H1 (cell line): Measurements from ENCODE around the gene RNF186. TPM values are rescaled to one million over a fixed set of nuclear protein-coding genes. Genes with fewer than 3 reads are reported as not detected.

Experiments used
- CTCF ChIA-PET: fragments of 300-600 bp; sonication (Branson Sonifier 250); formaldehyde crosslinking; loops from one replicate; lab custom pipeline; 2021; ENCODE audit not compliant: partially characterized antibody; lab: Charles Lee
- POLR2A ChIA-PET: fragments of 300-600 bp; sonication (Branson Sonifier 250); formaldehyde crosslinking; loops from one replicate; lab custom pipeline; 2021; ENCODE audit warnings: inconsistent platforms; ENCODE audit not compliant: partially characterized antibody; lab: Charles Lee
- DNase-seq, 2 experiments: peaks; one replicate each; pipeline versions ENCODE4 v3.0.0 to v3.0.0-alpha.2; 2010 to 2022; ENCODE audit warnings: low spot score in 2 of 2, low read depth in 1 of 2, mixed read lengths in 1 of 2
- FAIRE-seq: peaks from 2 replicates; lab custom pipeline; 2011; peaks lifted over from hg19 to GRCh38; lab: Jason Lieb, UNC
- H2AFZ ChIP-seq: 2 replicates; pipeline ENCODE4 v1.8.1; 2012; ENCODE audit warnings: low read length, inconsistent platforms
- H2AK5ac ChIP-seq: 2 replicates; pipeline ENCODE4 v1.6.1; 2013; ENCODE audit warnings: low read depth, low read length
- H2BK120ac ChIP-seq: replicated peaks from 2 replicates; pipeline ENCODE3; 2013; ENCODE audit warnings: low read depth, low read length, inconsistent platforms
- H2BK12ac ChIP-seq: 2 replicates; pipeline ENCODE4 v1.6.1; 2013; ENCODE audit warnings: low read depth, low read length
- H2BK15ac ChIP-seq: 2 replicates; pipeline ENCODE4 v1.6.1; 2013; ENCODE audit warnings: low read length
- H2BK20ac ChIP-seq: 2 replicates; pipeline ENCODE4 v1.6.1; 2013; ENCODE audit warnings: low read length
- H2BK5ac ChIP-seq: 2 replicates; pipeline ENCODE4 v1.6.1; 2013; ENCODE audit warnings: low read depth, low read length
- H3K14ac ChIP-seq: 2 replicates; pipeline ENCODE4 v1.6.1; 2013; ENCODE audit warnings: inconsistent platforms; ENCODE audit not compliant: insufficient read length
- H3K18ac ChIP-seq: 2 replicates; pipeline ENCODE4 v1.6.1; 2013; ENCODE audit warnings: low read length; ENCODE audit errors: extremely low read depth
- H3K23ac ChIP-seq: 2 replicates; pipeline ENCODE4 v1.6.1; 2013; ENCODE audit warnings: inconsistent platforms; ENCODE audit not compliant: insufficient read length
- H3K23me2 ChIP-seq: 2 replicates; pipeline ENCODE4 v1.6.1; 2013; ENCODE audit warnings: low read depth, low read length
- H3K27ac ChIP-seq: 2 replicates; pipeline ENCODE4 v1.6.1; 2011; ENCODE audit warnings: low read depth, low read length, inconsistent platforms
- H3K27me3 ChIP-seq, 4 experiments: replicated peaks in 1 of 4; 1 replicate in 1 of 4; 2 replicates in 3 of 4; pipeline versions ENCODE4 v1.6.1 to v1.8.1; 2011 to 2013; ENCODE audit warnings: low read length in 3 of 4, mild to moderate bottlenecking in 3 of 4, inconsistent platforms in 2 of 4, mixed read lengths in 2 of 4, moderate library complexity in 1 of 4; ENCODE audit not compliant: control insufficient read depth in 3 of 4, insufficient read depth in 3 of 4; ENCODE audit errors: extremely low read depth in 1 of 4
- H3K36me3 ChIP-seq, 4 experiments: 2 replicates each; pipeline versions ENCODE4 v1.6.1 to v1.8.1; 2011 to 2013; ENCODE audit warnings: mild to moderate bottlenecking in 4 of 4, low read length in 3 of 4, moderate library complexity in 2 of 4, control low read depth in 1 of 4, inconsistent platforms in 1 of 4; ENCODE audit not compliant: insufficient read depth in 4 of 4, control insufficient read depth in 2 of 4
- H3K4ac ChIP-seq: replicated peaks from 2 replicates; pipeline ENCODE3; 2013; ENCODE audit warnings: low read length, low read depth, mixed read lengths, inconsistent platforms; ENCODE audit not compliant: insufficient read length
- H3K4me1 ChIP-seq, 4 experiments: replicated peaks in 1 of 4; 1 replicate in 1 of 4; 2 replicates in 3 of 4; pipeline versions ENCODE4 v1.6.1 to v1.8.1; 2011 to 2013; ENCODE audit warnings: low read length in 3 of 4, inconsistent platforms in 2 of 4, mixed read lengths in 1 of 4; ENCODE audit not compliant: insufficient read depth in 4 of 4, control insufficient read depth in 3 of 4
- H3K4me2 ChIP-seq, 2 experiments: 2 replicates each; pipeline versions ENCODE4 v1.6.1 to v1.8.1; 2011 to 2013; ENCODE audit warnings: low read depth in 2 of 2, low read length in 2 of 2, control low read depth in 1 of 2, inconsistent platforms in 1 of 2, mild to moderate bottlenecking in 1 of 2; ENCODE audit not compliant: insufficient read depth in 1 of 2
- H3K4me3 ChIP-seq, 4 experiments: fragments of 200-600, 300-600 bp in 1 of 4; sonication (generic), shearing (Covaris generic), sonication (Bioruptor Twin) in 1 of 4; 2 replicates each; pipeline versions ENCODE4 v1.5.1 to v1.8.1; 2011 to 2016; ENCODE audit warnings: low read length in 4 of 4, low read depth in 3 of 4, control low read depth in 2 of 4, inconsistent platforms in 2 of 4, mild to moderate bottlenecking in 2 of 4, mixed read lengths in 1 of 4, moderate library complexity in 1 of 4; ENCODE audit not compliant: insufficient read depth in 2 of 4; ENCODE audit errors: extremely low read depth in 1 of 4
- H3K56ac ChIP-seq: replicated peaks from 2 replicates; pipeline ENCODE3; 2013; ENCODE audit warnings: low read depth, mild to moderate bottlenecking, mixed read lengths, low read length, inconsistent platforms; ENCODE audit not compliant: insufficient read length
- H3K79me1 ChIP-seq: 2 replicates; pipeline ENCODE4 v1.6.1; 2013; ENCODE audit warnings: low read depth, low read length, control low read depth
- H3K79me2 ChIP-seq, 2 experiments: 2 replicates each; pipeline versions ENCODE4 v1.6.1 to v1.8.1; 2012 to 2013; ENCODE audit warnings: low read length in 2 of 2, mild to moderate bottlenecking in 2 of 2, inconsistent platforms in 1 of 2; ENCODE audit not compliant: insufficient read depth in 2 of 2, control insufficient read depth in 1 of 2
- H3K9ac ChIP-seq, 4 experiments: replicated peaks in 1 of 4; 1 replicate in 1 of 4; 2 replicates in 3 of 4; pipeline versions ENCODE4 v1.6.1 to v1.8.1; 2011 to 2013; ENCODE audit warnings: low read depth in 3 of 4, low read length in 3 of 4, control low read depth in 2 of 4, mild to moderate bottlenecking in 2 of 4, moderate library complexity in 2 of 4, inconsistent platforms in 1 of 4; ENCODE audit errors: extremely low read depth in 1 of 4
- H3K9me3 ChIP-seq, 2 experiments: 2 replicates each; pipeline versions ENCODE4 v1.6.1 to v1.8.1; 2012 to 2013; ENCODE audit warnings: mild to moderate bottlenecking in 2 of 2, moderate library complexity in 2 of 2, control low read depth in 1 of 2, inconsistent platforms in 1 of 2, low read depth in 1 of 2, low read length in 1 of 2, mixed read lengths in 1 of 2; ENCODE audit not compliant: insufficient read depth in 2 of 2
- H4K20me1 ChIP-seq, 2 experiments: replicated peaks in 1 of 2; 2 replicates each; pipeline versions ENCODE3 to v1.8.1; 2011 to 2013; ENCODE audit warnings: inconsistent platforms in 2 of 2, low read length in 2 of 2, mild to moderate bottlenecking in 1 of 2; ENCODE audit not compliant: insufficient read depth in 2 of 2, control insufficient read depth in 1 of 2
- H4K5ac ChIP-seq: 2 replicates; pipeline ENCODE4 v1.6.1; 2013; ENCODE audit warnings: low read length, low read depth, mixed read lengths, inconsistent platforms; ENCODE audit not compliant: insufficient read length
- H4K8ac ChIP-seq: 2 replicates; pipeline ENCODE4 v1.8.0; 2013; ENCODE audit warnings: mild to moderate bottlenecking, moderate library complexity, low read length, inconsistent platforms; ENCODE audit not compliant: insufficient read depth; ENCODE audit errors: extremely low read depth
- H4K91ac ChIP-seq: replicated peaks from 2 replicates; pipeline ENCODE3; 2013; ENCODE audit warnings: low read length, mixed read lengths, inconsistent platforms; ENCODE audit not compliant: insufficient read length
- CBX8 ChIP-seq: fragments of 300-800, 300-1000 bp; sonication (generic); IDR thresholded peaks from 2 replicates; pipeline ENCODE4 v1.7.1; 2016; ENCODE audit warnings: low read depth, low read length, borderline replicate concordance
- CHD1 ChIP-seq: IDR thresholded peaks from 2 replicates; pipeline ENCODE4 v1.6.1; 2012; ENCODE audit warnings: low read depth, low read length, improper control_type of control experiment
- CREB1 ChIP-seq: IDR thresholded peaks from 2 replicates; pipeline ENCODE4 v1.6.1; 2012; ENCODE audit warnings: inconsistent platforms
- GTF2F1 ChIP-seq: IDR thresholded peaks from 2 replicates; pipeline ENCODE4 v1.6.1; 2012; ENCODE audit warnings: low read depth, low read length, improper control_type of control experiment, borderline replicate concordance
- HDAC6 ChIP-seq: IDR thresholded peaks from one replicate; pipeline ENCODE4 v1.7.1; 2012; ENCODE audit warnings: low read depth, mild to moderate bottlenecking, inconsistent platforms, low read length, moderate library complexity
- JUND ChIP-seq: IDR thresholded peaks from 2 replicates; pipeline ENCODE4 v1.6.1; 2011; ENCODE audit warnings: mild to moderate bottlenecking, improper control_type of control experiment, low read length
- RBBP5 ChIP-seq: IDR thresholded peaks from 2 replicates; pipeline ENCODE4 v1.7.1; 2012; ENCODE audit warnings: low read depth, mild to moderate bottlenecking, inconsistent platforms, low read length, moderate library complexity, borderline replicate concordance
- RNF2 ChIP-seq: fragments of 200-900, 300-1000 bp; sonication (generic); IDR thresholded peaks from 2 replicates; pipeline ENCODE4 v1.7.1; 2016; ENCODE audit warnings: borderline replicate concordance, low read depth, mild to moderate bottlenecking, antibody characterized with exemption, low read length; ENCODE audit not compliant: poor library complexity, severe bottlenecking; ENCODE audit errors: missing control alignments
- SAP30 ChIP-seq: fragments of 300-600 bp; sonication (generic); IDR thresholded peaks from 2 replicates; pipeline ENCODE4 v1.7.1; 2012; ENCODE audit warnings: low read length, moderate library complexity, mild to moderate bottlenecking, inconsistent platforms; ENCODE audit not compliant: insufficient read depth, insufficient replicate concordance
- SP1 ChIP-seq: IDR thresholded peaks from 2 replicates; pipeline ENCODE4 v1.6.1; 2011; ENCODE audit warnings: low read depth, low read length
- TEAD4 ChIP-seq: IDR thresholded peaks from 2 replicates; pipeline ENCODE4 v1.6.1; 2012; ENCODE audit warnings: low read depth, low read length, inconsistent platforms, mixed read lengths
- USF2 ChIP-seq: IDR thresholded peaks from 2 replicates; pipeline ENCODE4 v1.6.1; 2011; ENCODE audit warnings: low read length, improper control_type of control experiment
- WGBS, 2 experiments: shearing (Covaris generic) in 1 of 2; methylation state at CpG; one replicate each; pipeline versions ENCODE4 v1.1.6 to v1.1.7; 2013 to 2015; ENCODE audit warnings: low lambda C conversion rate in 2 of 2, mixed read lengths in 2 of 2, inconsistent platforms in 1 of 2, low coverage in 1 of 2, missing lambda C conversion rate in 1 of 2; ENCODE audit not compliant: insufficient replicate concordance in 2 of 2, insufficient coverage in 1 of 2, insufficient read length in 1 of 2; ENCODE audit errors: extremely low coverage in 1 of 2, missing lambda C conversion rate in 1 of 2; 5-methylcytosine and 5-hydroxymethylcytosine counted together
- polyA plus RNA-seq, 7 experiments: library from polyadenylated mRNA; depleted of rRNA in 3 of 7; stranded (reverse) in 5 of 7; unstranded in 2 of 7; fragments of >200 nt in 5 of 7; fragments of 200-250 nt in 2 of 7; gene quantifications; 1 replicate in 5 of 7; 2 replicates in 1 of 7; 4 replicates in 1 of 7; pipeline versions ENCODE4 v1.2.1 to v1.2.3, GENCODE V29; 2011 to 2013; ENCODE audit warnings: missing spikeins in 2 of 7, mixed read lengths in 2 of 7
- total RNA-seq: library from RNA; stranded (reverse); fragmentation: NEBNext Ultra II Directional; extraction: Animal tissue kit (Norgen Biotek cat#: 25700); gene quantifications from 2 replicates; pipeline ENCODE4 v1.2.1, GENCODE V29; 2021

RNF186 gene
- total and polyA plus RNA-seq, 2 of the 8 experiments (the other 6 are each of a cell fraction or from before 2014, with no cell fraction given), result not detected

DNA sequence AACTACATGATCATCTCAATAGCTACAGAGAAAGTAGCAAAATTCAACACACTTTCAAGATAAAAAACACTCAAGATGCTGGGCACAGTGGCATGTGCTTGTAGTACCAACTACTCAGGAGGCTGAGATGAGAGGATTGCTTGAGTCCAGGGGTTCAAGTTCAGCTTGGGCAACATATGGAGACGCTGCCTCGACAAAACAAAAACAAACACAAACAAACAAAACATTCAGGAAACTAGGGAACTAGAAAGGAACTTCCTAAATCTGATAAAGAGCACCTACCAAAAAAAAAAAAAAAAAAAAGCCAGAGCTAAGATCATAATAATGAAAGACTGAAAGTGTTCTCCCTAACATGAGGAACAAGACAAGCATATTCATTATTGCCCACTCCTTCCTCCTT is 22.8 kb upstream of the RNF186 start:
- H3K4ac ChIP-seq, result no peak overlapping the region
- H3K23ac ChIP-seq, result no peak overlapping the region
- no peak overlapping the region for H2AK5ac ChIP-seq
- no peaks in the 10 kb centered on the region for H3K23me2 ChIP-seq
- WGBS, 2 experiments, result 88% methylated on average over 2 of the region's 2 CpGs; no CpG with 5 or more reads in 1 of the 2 experiments
- H2BK12ac ChIP-seq, result no peak overlapping the region
- H4K8ac ChIP-seq, result no peak overlapping the region
- ChIA-PET CTCF (no interaction called here), POLR2A (interaction anchor here (0.6 kb wide), 1 partner anchor 824 kb away, joined by 3 read pairs; no protein-coding TSS in a partner anchor)
- no peak overlapping the region for H3K14ac ChIP-seq
- FAIRE-seq (no peak), DNase-seq (no peak)
- H3K27me3 ChIP-seq, result no peaks in the 10 kb centered on the region
- H4K20me1 ChIP-seq, result no peaks in the 10 kb centered on the region
- no peak overlapping the region for H2BK5ac ChIP-seq
- H3K79me1 ChIP-seq, result no peaks in the 10 kb centered on the region
- H3K79me2 ChIP-seq, result no peaks in the 10 kb centered on the region
- no peak overlapping the region for H2BK15ac ChIP-seq
- no peak overlapping the region for H4K91ac ChIP-seq
- no peak overlapping the region for H4K5ac ChIP-seq
- no peak overlapping the region for H3K56ac ChIP-seq
- H2AFZ ChIP-seq, result no peak overlapping the region
- H3K9ac ChIP-seq, result no peak overlapping the region
- H3K4me3 ChIP-seq, result no peak overlapping the region
- H2BK20ac ChIP-seq, result no peak overlapping the region
- no peak overlapping the region for H3K18ac ChIP-seq
- no peaks in the 10 kb centered on the region for H3K4me1 ChIP-seq
- no peak overlapping the region for H3K4me2 ChIP-seq
- no peaks in the 10 kb centered on the region for H3K9me3 ChIP-seq
- no peaks in the 10 kb centered on the region for H3K36me3 ChIP-seq
- no peak overlapping the region for H2BK120ac ChIP-seq
- no peak overlapping the region for H3K27ac ChIP-seq
- TF ChIP-seq GTF2F1 (no peak), JUND (no peak), SAP30 (no peak), USF2 (no peak), TEAD4 (no peak), RNF2 (no peak), CREB1 (no peak), SP1 (no peak), CBX8 (no peak), RBBP5 (no peak), CHD1 (no peak), HDAC6 (no peak)
